Smooth muscle cell (in vitro differentiated cells): ENCODE results near the gene SLC17A9. TPM values are rescaled to one million over a fixed set of nuclear protein-coding genes. Genes with fewer than 3 reads are reported as not detected.

Experiments used
- DNase-seq: peaks from one replicate; lab custom pipeline; 2025; ENCODE audit not compliant: unreplicated experiment; lab: John Stamatoyannopoulos, UW
- H2AFZ ChIP-seq: fragments of 200-600 bp; sonication (generic); 2 replicates; pipeline ENCODE4 v1.6.0; 2016; ENCODE audit warnings: antibody characterized with exemption, low read depth, mild to moderate bottlenecking
- H3F3A ChIP-seq: fragments of 200-600 bp; sonication (generic); 2 replicates; pipeline ENCODE4 v1.6.0; 2017; ENCODE audit warnings: antibody characterized with exemption, low read depth
- H3K27ac ChIP-seq: fragments of 200-600 bp; sonication (generic); 2 replicates; pipeline ENCODE4 v1.5.1; 2016; ENCODE audit warnings: low read depth, mild to moderate bottlenecking
- H3K27me3 ChIP-seq: fragments of 200-600 bp; sonication (generic); 2 replicates; pipeline ENCODE4 v1.6.1; 2016; ENCODE audit warnings: low read depth, mild to moderate bottlenecking
- H3K36me3 ChIP-seq: fragments of 200-600 bp; sonication (generic); 2 replicates; pipeline ENCODE4 v1.5.1; 2016; ENCODE audit warnings: low read depth
- H3K4me1 ChIP-seq: fragments of 200-600 bp; sonication (generic); 2 replicates; pipeline ENCODE4 v1.5.1; 2016; ENCODE audit warnings: low read depth
- H3K4me2 ChIP-seq: fragments of 200-600 bp; sonication (generic); 2 replicates; pipeline ENCODE4 v1.6.0; 2016; ENCODE audit warnings: mild to moderate bottlenecking
- H3K4me3 ChIP-seq: fragments of 200-600 bp; sonication (generic); 2 replicates; pipeline ENCODE4 v1.5.1; 2016; ENCODE audit warnings: mild to moderate bottlenecking
- H3K79me2 ChIP-seq: fragments of 200-600 bp; sonication (generic); 2 replicates; pipeline ENCODE4 v1.6.0; 2016; ENCODE audit warnings: low read depth, mild to moderate bottlenecking
- H3K9ac ChIP-seq: fragments of 200-600 bp; sonication (generic); 2 replicates; pipeline ENCODE4 v1.6.0; 2016; ENCODE audit warnings: low read depth
- H3K9me3 ChIP-seq: fragments of 200-600 bp; sonication (generic); replicated peaks from 2 replicates; pipeline ENCODE4 v1.5.1; 2016; ENCODE audit warnings: low read depth
- H4K20me1 ChIP-seq: fragments of 200-600 bp; sonication (generic); 2 replicates; pipeline ENCODE4 v1.6.0; 2016; ENCODE audit warnings: low read depth
- WGBS: methylation state at CpG from one replicate; pipeline ENCODE4 v1.1.7; 2016; ENCODE audit warnings: low lambda C conversion rate; 5-methylcytosine and 5-hydroxymethylcytosine counted together
- polyA plus RNA-seq: library from polyadenylated mRNA; unstranded; fragments of >200 nt; fragmentation: Nextera tagmentation; extraction: Ambion mirVana; gene quantifications from 2 replicates; pipeline ENCODE4 v1.2.1, GENCODE V29; 2016
- total RNA-seq: library from RNA; depleted of rRNA; stranded (reverse); fragments of >200 nt; gene quantifications from 2 replicates; pipeline ENCODE4 v1.2.3, GENCODE V29; 2014
- TF ChIP-seq, protein P1 (sequence below): fragments of 200-600 bp; sonication (generic); IDR thresholded peaks from 2 replicates; pipeline ENCODE4 v1.5.1; 2017; ENCODE audit warnings: borderline replicate concordance, mild to moderate bottlenecking, antibody characterized with exemption; ENCODE audit not compliant: insufficient read depth, poor library complexity, severe bottlenecking

The SLC17A9 gene
- total and polyA plus RNA-seq, 2 experiments from 2014 or later: 32.5 to 96.7 TPM

DNA sequence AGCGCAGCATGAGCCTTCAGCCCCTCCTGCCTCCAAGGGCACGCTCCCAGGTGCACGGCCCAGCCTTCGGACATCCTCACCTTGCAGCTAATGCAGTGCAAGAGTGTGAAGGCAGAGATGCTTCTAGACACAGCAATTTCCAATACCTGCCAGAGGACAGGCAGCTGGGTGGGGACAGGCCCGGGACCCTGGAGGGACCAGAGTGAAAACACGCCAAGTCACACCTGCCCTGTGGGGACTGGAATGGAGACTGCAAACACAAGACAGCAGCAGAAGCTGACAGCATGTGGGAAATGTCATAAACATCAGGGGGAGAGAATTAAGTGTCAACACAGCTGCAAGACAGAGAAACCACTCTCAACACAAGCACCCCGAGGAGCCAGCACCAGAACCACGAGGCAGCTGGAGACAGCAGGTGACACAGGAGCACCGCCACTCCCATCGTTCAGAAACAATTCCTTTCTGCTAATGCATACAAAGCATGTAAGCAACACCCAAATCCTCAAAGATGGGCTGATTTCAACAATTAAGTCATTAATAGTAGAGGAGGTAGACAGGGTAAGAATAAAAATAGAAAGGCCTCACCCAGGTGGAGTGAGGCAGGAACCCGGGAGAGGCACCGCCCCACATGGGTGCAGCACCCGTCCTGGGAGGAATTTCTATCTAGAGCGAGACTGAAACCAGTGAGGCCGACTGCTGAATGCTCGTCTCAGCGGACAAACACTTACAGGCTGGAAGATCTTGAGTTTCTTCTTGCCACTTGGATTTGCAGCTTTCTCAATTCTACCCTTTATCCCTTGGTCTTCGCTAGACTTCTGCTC, 43.3 kb upstream of the SLC17A9 start:
- H3K36me3 ChIP-seq: peaks cover 25% of the 10 kb centered on the region
- WGBS: 94% methylated on average over 18 of the region's 18 CpGs
- no peaks in the 10 kb centered on the region for H3K27me3 ChIP-seq
- no peaks in the 10 kb centered on the region for H3K9me3 ChIP-seq
- no peak overlapping the region for H3K4me3 ChIP-seq
- no peak overlapping the region for H3K4me2 ChIP-seq
- peaks cover 18% of the 10 kb centered on the region for H3F3A ChIP-seq
- peaks cover under 1% of the 10 kb centered on the region for H3K4me1 ChIP-seq
- H2AFZ ChIP-seq: no peak overlapping the region
- DNase-seq: no peak
- peaks cover 100% of the 10 kb centered on the region for H4K20me1 ChIP-seq
- TF ChIP-seq, protein P1, sequence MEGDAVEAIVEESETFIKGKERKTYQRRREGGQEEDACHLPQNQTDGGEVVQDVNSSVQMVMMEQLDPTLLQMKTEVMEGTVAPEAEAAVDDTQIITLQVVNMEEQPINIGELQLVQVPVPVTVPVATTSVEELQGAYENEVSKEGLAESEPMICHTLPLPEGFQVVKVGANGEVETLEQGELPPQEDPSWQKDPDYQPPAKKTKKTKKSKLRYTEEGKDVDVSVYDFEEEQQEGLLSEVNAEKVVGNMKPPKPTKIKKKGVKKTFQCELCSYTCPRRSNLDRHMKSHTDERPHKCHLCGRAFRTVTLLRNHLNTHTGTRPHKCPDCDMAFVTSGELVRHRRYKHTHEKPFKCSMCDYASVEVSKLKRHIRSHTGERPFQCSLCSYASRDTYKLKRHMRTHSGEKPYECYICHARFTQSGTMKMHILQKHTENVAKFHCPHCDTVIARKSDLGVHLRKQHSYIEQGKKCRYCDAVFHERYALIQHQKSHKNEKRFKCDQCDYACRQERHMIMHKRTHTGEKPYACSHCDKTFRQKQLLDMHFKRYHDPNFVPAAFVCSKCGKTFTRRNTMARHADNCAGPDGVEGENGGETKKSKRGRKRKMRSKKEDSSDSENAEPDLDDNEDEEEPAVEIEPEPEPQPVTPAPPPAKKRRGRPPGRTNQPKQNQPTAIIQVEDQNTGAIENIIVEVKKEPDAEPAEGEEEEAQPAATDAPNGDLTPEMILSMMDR: no peak
- H3K9ac ChIP-seq: no peak overlapping the region
- H3K79me2 ChIP-seq: peaks cover 75% of the 10 kb centered on the region
- no peak overlapping the region for H3K27ac ChIP-seq

DNA sequence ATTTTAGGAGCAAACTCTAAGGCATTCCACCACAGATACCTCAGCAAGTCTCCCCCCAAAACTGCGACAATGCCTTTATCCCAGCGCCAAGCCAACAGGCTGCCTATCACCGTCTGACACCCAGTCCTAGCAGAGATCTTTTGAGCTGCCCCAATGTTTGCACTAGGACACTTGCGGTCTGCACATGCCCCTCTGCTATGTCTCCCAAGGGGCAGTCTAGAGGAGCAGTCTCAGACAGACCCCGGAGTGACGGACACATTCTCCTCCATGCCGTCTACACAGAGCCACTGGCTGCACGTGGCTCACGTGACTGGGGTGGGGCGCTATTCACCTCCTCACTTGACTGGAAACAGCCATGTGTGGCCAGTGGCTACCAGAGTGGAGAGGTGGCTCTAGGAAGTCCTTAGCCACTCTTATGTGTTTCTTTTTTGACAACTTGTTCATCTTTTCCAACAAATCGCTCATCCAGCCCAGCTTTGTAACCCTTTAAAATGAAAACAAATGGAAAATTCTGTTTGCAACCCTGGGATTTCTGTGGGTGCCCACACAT, 42.2 kb upstream of the SLC17A9 start:
- WGBS: 99% methylated on average over 11 of the region's 11 CpGs
- Histone ChIP-seq H3K9ac (no peak overlapping the region), H3K4me1 (peaks cover 11% of the 10 kb centered on the region), H2AFZ (no peak overlapping the region), H3K27me3 (no peaks in the 10 kb centered on the region), H3K27ac (no peak overlapping the region), H3K36me3 (peaks cover 19% of the 10 kb centered on the region), H3K79me2 (peaks cover 86% of the 10 kb centered on the region), H4K20me1 (peaks cover 100% of the 10 kb centered on the region), H3K4me3 (no peak overlapping the region), H3F3A (peaks cover 11% of the 10 kb centered on the region), H3K9me3 (no peaks in the 10 kb centered on the region), H3K4me2 (no peak overlapping the region)
- TF ChIP-seq, protein P1: no peak
- DNase-seq: no peak

DNA sequence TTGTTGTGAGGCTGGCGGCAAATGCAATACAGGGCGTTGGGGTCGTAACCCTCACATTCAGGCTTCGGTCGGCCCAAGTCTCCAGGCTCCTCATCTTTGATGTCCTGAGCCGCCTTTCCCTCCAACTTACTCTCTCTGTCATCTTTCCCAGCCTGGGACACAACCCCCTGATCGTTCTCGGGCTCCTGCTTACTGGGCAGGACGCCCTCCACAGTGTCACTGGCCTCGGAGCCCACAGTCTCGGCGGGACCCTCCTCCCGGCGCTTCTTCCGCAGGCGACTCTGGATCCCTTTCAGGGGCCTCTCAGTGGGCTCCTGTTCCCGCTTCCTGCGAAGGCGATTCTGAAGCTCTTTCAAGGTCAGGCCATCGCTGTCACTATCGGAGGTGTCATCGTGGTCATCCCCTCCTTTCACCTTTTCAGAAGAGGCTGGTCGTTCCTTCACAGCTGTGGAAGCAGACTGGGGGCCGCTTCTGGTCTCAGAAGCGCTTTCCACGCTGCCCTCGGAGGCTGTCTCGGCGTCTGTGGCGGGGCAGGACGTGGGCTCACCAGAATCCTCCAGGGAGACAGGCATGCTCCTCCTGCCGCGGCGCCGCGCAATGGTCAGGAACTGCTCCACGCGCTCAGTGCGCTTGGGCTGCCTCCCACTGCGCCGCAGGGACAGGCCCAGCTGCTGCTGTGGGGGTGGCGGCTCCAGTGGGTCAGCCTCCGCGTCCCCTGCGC, 41.6 kb upstream of the SLC17A9 start:
- H3K27ac ChIP-seq: no peak overlapping the region
- no peak for DNase-seq
- TF ChIP-seq, protein P1: no peak
- no peak overlapping the region for H3K9ac ChIP-seq
- no peak overlapping the region for H3K4me3 ChIP-seq
- H3K9me3 ChIP-seq: no peaks in the 10 kb centered on the region
- no peaks in the 10 kb centered on the region for H3K27me3 ChIP-seq
- no peak overlapping the region for H2AFZ ChIP-seq
- H3K4me2 ChIP-seq: no peak overlapping the region
- peaks cover 6% of the 10 kb centered on the region for H3F3A ChIP-seq
- peaks cover 100% of the 10 kb centered on the region for H4K20me1 ChIP-seq
- H3K36me3 ChIP-seq: peaks cover 12% of the 10 kb centered on the region
- H3K79me2 ChIP-seq: peaks cover 92% of the 10 kb centered on the region
- H3K4me1 ChIP-seq: peaks cover 18% of the 10 kb centered on the region
- WGBS: 97% methylated on average over 45 of the region's 45 CpGs
